Stomach smooth muscle (tissue), 2 donors: ENCODE results near the gene SHISAL1.

Source experiments
- H3K27ac ChIP-seq: one replicate; pipeline ENCODE4 v1.7.0; 2013; ENCODE audit warnings: mild to moderate bottlenecking, low read length, inconsistent platforms
- H3K27me3 ChIP-seq, 2 donors: one replicate each; pipeline ENCODE4 v1.7.0; 2013; ENCODE audit warnings: low read length in 2 of 2; ENCODE audit not compliant: insufficient read depth in 2 of 2, control insufficient read depth in 1 of 2
- H3K36me3 ChIP-seq, 2 donors: one replicate each; pipeline ENCODE4 v1.7.0; 2013; ENCODE audit warnings: low read length in 2 of 2; ENCODE audit not compliant: control insufficient read depth in 2 of 2, insufficient read depth in 2 of 2
- H3K4me1 ChIP-seq: one replicate; pipeline ENCODE4 v1.7.0; 2013; ENCODE audit warnings: low read length; ENCODE audit not compliant: control insufficient read depth, insufficient read depth
- H3K4me3 ChIP-seq, 2 donors: one replicate each; pipeline ENCODE4 v1.7.0; 2013; ENCODE audit warnings: low read length in 2 of 2
- H3K9ac ChIP-seq, 2 donors: one replicate each; pipeline ENCODE4 v1.7.0; 2013; ENCODE audit warnings: low read length in 2 of 2, mild to moderate bottlenecking in 1 of 2
- H3K9me3 ChIP-seq, 2 donors: one replicate each; pipeline ENCODE4 v1.7.0; 2013; ENCODE audit warnings: low read length in 2 of 2; ENCODE audit not compliant: control insufficient read depth in 2 of 2
- donor health status: healthy.
- donor health status: Pancreatic carcinoma.

SHISAL1 gene

GRCh38 chr22:44205516-44206329 is 107.0 kb downstream of the SHISAL1 start:
- Histone ChIP-seq H3K9me3 (peaks cover 0 to 6% of the 10 kb centered on the region in 2 donors), H3K27ac (no peak overlapping the region), H3K9ac (no peak overlapping the region), H3K4me3 (no peak overlapping the region), H3K27me3 (no peaks in the 10 kb centered on the region), H3K36me3 (no peaks in the 10 kb centered on the region), H3K4me1 (peaks cover 4% of the 10 kb centered on the region)

GRCh38 chr22:44204739-44205515 is 107.8 kb downstream of the SHISAL1 start:
- Histone ChIP-seq H3K9ac (no peak overlapping the region), H3K4me3 (no peak overlapping the region), H3K27me3 (no peaks in the 10 kb centered on the region), H3K27ac (no peak overlapping the region), H3K4me1 (peaks cover 4% of the 10 kb centered on the region), H3K36me3 (no peaks in the 10 kb centered on the region), H3K9me3 (peaks cover 0 to 6% of the 10 kb centered on the region in 2 donors)

GRCh38 chr22:44203203-44203602 is 109.5 kb downstream of the SHISAL1 start:
- Histone ChIP-seq H3K27ac (no peak overlapping the region), H3K36me3 (no peaks in the 10 kb centered on the region), H3K9me3 (no peaks in the 10 kb centered on the region), H3K27me3 (no peaks in the 10 kb centered on the region), H3K4me1 (peaks cover 4% of the 10 kb centered on the region), H3K9ac (no peak overlapping the region), H3K4me3 (no peak overlapping the region)

GRCh38 chr22:44202261-44202789 is 110.4 kb downstream of the SHISAL1 start:
- Histone ChIP-seq H3K9ac (no peak overlapping the region), H3K9me3 (no peaks in the 10 kb centered on the region), H3K4me1 (peaks cover 4% of the 10 kb centered on the region), H3K36me3 (no peaks in the 10 kb centered on the region), H3K27me3 (no peaks in the 10 kb centered on the region), H3K27ac (no peak overlapping the region), H3K4me3 (no peak overlapping the region)

GRCh38 chr22:44201665-44202064 is 111.1 kb downstream of the SHISAL1 start:
- no peak overlapping the region for H3K27ac ChIP-seq
- no peak overlapping the region for H3K9ac ChIP-seq
- peaks cover 4% of the 10 kb centered on the region for H3K4me1 ChIP-seq
- H3K27me3 ChIP-seq: no peaks in the 10 kb centered on the region
- no peaks in the 10 kb centered on the region for H3K36me3 ChIP-seq
- no peaks in the 10 kb centered on the region for H3K9me3 ChIP-seq
- no peak overlapping the region for H3K4me3 ChIP-seq

- H3K4me1 ChIP-seq: peaks cover 4% of the 10 kb centered on the region
- no peak overlapping the region for H3K9ac ChIP-seq
- no peaks in the 10 kb centered on the region for H3K36me3 ChIP-seq
- no peak overlapping the region for H3K27ac ChIP-seq
- H3K4me3 ChIP-seq: no peak overlapping the region
- H3K9me3 ChIP-seq: no peaks in the 10 kb centered on the region
- no peaks in the 10 kb centered on the region for H3K27me3 ChIP-seq
Observed at GRCh38 chr22:44200855-44201550, 111.7 kb downstream of the SHISAL1 start.

GRCh38 chr22:44200451-44200850 is 112.3 kb downstream of the SHISAL1 start:
- H3K27me3 ChIP-seq: no peaks in the 10 kb centered on the region
- no peak overlapping the region for H3K4me3 ChIP-seq
- H3K9me3 ChIP-seq: no peaks in the 10 kb centered on the region
- H3K27ac ChIP-seq: no peak overlapping the region
- no peaks in the 10 kb centered on the region for H3K36me3 ChIP-seq
- peaks cover 4% of the 10 kb centered on the region for H3K4me1 ChIP-seq
- H3K9ac ChIP-seq: no peak overlapping the region

GRCh38 chr22:44199866-44200265 is 112.9 kb downstream of the SHISAL1 start:
- H3K4me3 ChIP-seq: no peak overlapping the region
- no peak overlapping the region for H3K9ac ChIP-seq

GRCh38 chr22:44199164-44199563 is 113.6 kb downstream of the SHISAL1 start:
- no peaks in the 10 kb centered on the region for H3K27me3 ChIP-seq
- no peak overlapping the region for H3K4me3 ChIP-seq
- H3K9me3 ChIP-seq: no peaks in the 10 kb centered on the region
- no peaks in the 10 kb centered on the region for H3K36me3 ChIP-seq
- H3K9ac ChIP-seq: no peak overlapping the region
- H3K4me1 ChIP-seq: peaks cover 4% of the 10 kb centered on the region
- H3K27ac ChIP-seq: no peak overlapping the region

More at GRCh38 chr22:44199866-44200265, 112.9 kb downstream of the SHISAL1 start:
- H3K27ac ChIP-seq: no peak overlapping the region
- H3K4me1 ChIP-seq: peaks cover 4% of the 10 kb centered on the region
- H3K9me3 ChIP-seq: no peaks in the 10 kb centered on the region
- H3K36me3 ChIP-seq: no peaks in the 10 kb centered on the region
- H3K27me3 ChIP-seq: no peaks in the 10 kb centered on the region

- Histone ChIP-seq H3K36me3 (no peaks in the 10 kb centered on the region), H3K4me1 (no peaks in the 10 kb centered on the region), H3K9ac (no peak overlapping the region), H3K4me3 (no peak overlapping the region), H3K9me3 (no peaks in the 10 kb centered on the region), H3K27ac (no peak overlapping the region), H3K27me3 (no peaks in the 10 kb centered on the region)
Observed at GRCh38 chr22:44197271-44197670, 115.5 kb downstream of the SHISAL1 start.
